B cell (primary cell): Measurements from ENCODE around the gene TMEM238L. TPM values are rescaled to one million over a fixed set of nuclear protein-coding genes. Genes with fewer than 3 reads are reported as not detected.

Experiments
- ATAC-seq: fragments of 200-7000 bp; cut with Tn5 transposase; one replicate; pipeline ENCODE4 v1.10.0; 2021; ENCODE audit warnings: low read depth, mild to moderate bottlenecking, moderate number of reproducible peaks, moderate library complexity
- CTCF ChIA-PET: fragments of 350-600 bp; sonication (Branson Sonifier 250); formaldehyde crosslinking; loops from one replicate; lab custom pipeline; 2021; ENCODE audit warnings: antibody characterized with exemption, inconsistent platforms; lab: Charles Lee
- POLR2A ChIA-PET: fragments of 350-600 bp; sonication (Branson Sonifier 250); formaldehyde crosslinking; loops from one replicate; lab custom pipeline; 2021; ENCODE audit warnings: antibody characterized with exemption; lab: Charles Lee
- DNase-seq: peaks from one replicate; pipeline ENCODE4 v3.0.0; 2013
- H2AFZ ChIP-seq: 2 replicates; pipeline ENCODE4 v1.6.1; 2012; ENCODE audit warnings: mild to moderate bottlenecking, low read depth, low read length; ENCODE audit not compliant: insufficient read depth, poor library complexity, severe bottlenecking
- H3K27ac ChIP-seq, 2 donors: 1 replicate in 1 of 2; 2 replicates in 1 of 2; pipeline ENCODE4 v1.5.1; 2012 to 2013; ENCODE audit warnings: low read length in 2 of 2, mild to moderate bottlenecking in 2 of 2, moderate library complexity in 1 of 2
- H3K27me3 ChIP-seq, 4 experiments: fragments of 200-600 bp in 1 of 4; sonication (generic) in 1 of 4; replicated peaks in 1 of 4; 1 replicate in 2 of 4; 2 replicates in 2 of 4; pipeline versions ENCODE4 v1.6.1 to v1.7.0; 2013 to 2016; ENCODE audit warnings: low read length in 3 of 4, mild to moderate bottlenecking in 2 of 4, mixed read lengths in 1 of 4, moderate library complexity in 1 of 4; ENCODE audit not compliant: insufficient read depth in 4 of 4, control insufficient read depth in 3 of 4; ENCODE audit errors: control extremely low read depth in 1 of 4
- H3K36me3 ChIP-seq, 2 experiments: replicated peaks in 1 of 2; 1 replicate in 1 of 2; 2 replicates in 1 of 2; pipeline versions ENCODE4 v1.6.1 to v1.7.1; 2013; ENCODE audit warnings: low read length in 1 of 2; ENCODE audit not compliant: insufficient read depth in 2 of 2, control insufficient read depth in 1 of 2; ENCODE audit errors: control extremely low read depth in 1 of 2, extremely low read depth in 1 of 2
- H3K4me1 ChIP-seq, 2 donors: fragments of 200-600 bp in 1 of 2; sonication (generic) in 1 of 2; 1 replicate in 1 of 2; 2 replicates in 1 of 2; pipeline versions ENCODE4 v1.5.1 to v1.6.1; 2013 to 2017; ENCODE audit warnings: low read length in 2 of 2; ENCODE audit not compliant: control insufficient read depth in 2 of 2, insufficient read depth in 2 of 2
- H3K4me2 ChIP-seq: replicated peaks from 2 replicates; pipeline ENCODE3; 2012; ENCODE audit warnings: mild to moderate bottlenecking, low read depth, low read length; ENCODE audit not compliant: poor library complexity, severe bottlenecking
- H3K4me3 ChIP-seq, 5 experiments: fragments of 200-600 bp in 1 of 5; sonication (generic) in 1 of 5; 1 replicate in 3 of 5; 2 replicates in 2 of 5; pipeline versions ENCODE4 v1.5.1 to v1.7.0; 2011 to 2016; ENCODE audit warnings: low read length in 4 of 5, mild to moderate bottlenecking in 4 of 5, low read depth in 2 of 5, control low read depth in 1 of 5, moderate library complexity in 1 of 5; ENCODE audit not compliant: insufficient read depth in 1 of 5; ENCODE audit errors: control extremely low read depth in 1 of 5, extremely low read depth in 1 of 5
- H3K79me2 ChIP-seq: fragments of 200-600 bp; sonication (generic); one replicate; pipeline ENCODE4 v1.6.0; 2016; ENCODE audit warnings: low read length; ENCODE audit not compliant: control insufficient read depth, insufficient read depth
- H3K9ac ChIP-seq: fragments of 200-600 bp; sonication (generic); 2 replicates; pipeline ENCODE4 v1.6.1; 2017; ENCODE audit warnings: mild to moderate bottlenecking, low read length, moderate library complexity
- H3K9me3 ChIP-seq, 3 donors: one replicate each; pipeline versions ENCODE4 v1.6.1 to v1.7.1; 2013; ENCODE audit warnings: low read length in 2 of 3; ENCODE audit not compliant: control insufficient read depth in 2 of 3, insufficient read depth in 1 of 3; ENCODE audit errors: control extremely low read depth in 1 of 3
- H4K20me1 ChIP-seq: 2 replicates; pipeline ENCODE4 v1.6.0; 2012; ENCODE audit warnings: mild to moderate bottlenecking, low read length; ENCODE audit not compliant: insufficient read depth, control insufficient read depth, poor library complexity, severe bottlenecking
- H3K27ac Mint-ChIP-seq: one replicate; pipeline ENCODE4 v1.8.0; 2021; ENCODE audit warnings: mixed read lengths
- H3K27me3 Mint-ChIP-seq: one replicate; pipeline ENCODE4 v1.8.0; 2021; ENCODE audit warnings: mixed read lengths
- H3K4me1 Mint-ChIP-seq: one replicate; pipeline ENCODE4 v1.8.0; 2021; ENCODE audit warnings: mixed read lengths
- H3K4me3 Mint-ChIP-seq: one replicate; pipeline ENCODE4 v1.8.0; 2021; ENCODE audit warnings: mixed read lengths
- H3K9me3 Mint-ChIP-seq: one replicate; pipeline ENCODE4 v1.8.0; 2022; ENCODE audit warnings: mixed read lengths; ENCODE audit not compliant: insufficient read depth
- EZH2 ChIP-seq: IDR thresholded peaks from 2 replicates; pipeline ENCODE4 v1.6.1; 2012; ENCODE audit warnings: borderline replicate concordance, low read depth, mild to moderate bottlenecking, moderate library complexity, low read length; ENCODE audit not compliant: insufficient read depth, poor library complexity, severe bottlenecking
- WGBS: methylation state at CpG from one replicate; pipeline ENCODE4 v1.1.5; 2013; ENCODE audit warnings: missing lambda C conversion rate; ENCODE audit not compliant: insufficient coverage; 5-methylcytosine and 5-hydroxymethylcytosine counted together
- intact Hi-C: fragments of 100-400 bp; cut with micrococcal nuclease; formaldehyde crosslinking; loops from one replicate; pipeline ENCODE4 v1.10.0; 2022
- polyA plus RNA-seq: library from polyadenylated mRNA; depleted of rRNA; stranded (reverse); fragments of >200 nt; gene quantifications from 2 replicates; pipeline ENCODE4 v1.2.3, GENCODE V29; 2012
- total RNA-seq, 2 donors: library from RNA; stranded (reverse); fragments of 120-200 nt in 1 of 2; gene quantifications; 1 replicate in 1 of 2; 2 replicates in 1 of 2; pipeline versions ENCODE4 v1.2.3 to v1.2.4, GENCODE V29; 2013 to 2022
- TF ChIP-seq, protein P1 (sequence below): fragments of 200-600 bp; IDR thresholded peaks from one replicate; pipeline ENCODE4 v1.8.0; 2022; ENCODE audit warnings: antibody characterized with exemption, mild to moderate bottlenecking

TMEM238L gene
- total and polyA plus RNA-seq, 2 donors (not counting 1 experiment from before 2014, with no cell fraction given) = not detected

DNA sequence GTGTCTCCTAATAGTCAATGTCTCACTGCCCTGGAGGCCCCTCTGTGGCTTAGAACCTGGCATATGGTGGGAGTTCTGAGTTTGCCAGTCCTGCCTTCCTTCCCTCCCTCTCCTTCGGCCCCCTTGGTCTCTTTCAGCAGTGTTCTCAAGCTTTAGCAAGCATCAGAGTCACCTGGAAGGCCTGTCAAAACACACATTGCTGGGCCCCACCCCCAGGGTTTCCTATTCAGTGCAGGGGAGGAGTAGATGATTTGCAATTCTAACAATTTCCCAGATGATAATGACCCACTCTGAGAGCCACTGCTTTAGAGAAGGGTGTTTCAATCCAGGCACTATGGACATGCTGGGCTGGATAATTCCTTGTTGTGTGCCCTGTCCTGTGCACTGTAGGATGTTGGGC is 47.7 kb downstream of the TMEM238L start:
- no peaks in the 10 kb centered on the region for H3K27me3 Mint-ChIP-seq
- DNase-seq = no peak
- no peak for ATAC-seq
- H3K27me3 ChIP-seq = no peaks in the 10 kb centered on the region
- no peaks in the 10 kb centered on the region for H3K79me2 ChIP-seq
- WGBS = no CpG with 5 or more reads among the region's 1 CpG
- no peak overlapping the region for H3K4me3 Mint-ChIP-seq
- H4K20me1 ChIP-seq = no peaks in the 10 kb centered on the region
- no peak overlapping the region for H3K4me2 ChIP-seq
- no peaks in the 10 kb centered on the region for H3K9me3 Mint-ChIP-seq
- no peaks in the 10 kb centered on the region for H3K36me3 ChIP-seq
- intact Hi-C loops = no loop called here
- no peak overlapping the region for H3K27ac ChIP-seq
- CTCF ChIA-PET = no interaction called here
- TF ChIP-seq, protein P1, sequence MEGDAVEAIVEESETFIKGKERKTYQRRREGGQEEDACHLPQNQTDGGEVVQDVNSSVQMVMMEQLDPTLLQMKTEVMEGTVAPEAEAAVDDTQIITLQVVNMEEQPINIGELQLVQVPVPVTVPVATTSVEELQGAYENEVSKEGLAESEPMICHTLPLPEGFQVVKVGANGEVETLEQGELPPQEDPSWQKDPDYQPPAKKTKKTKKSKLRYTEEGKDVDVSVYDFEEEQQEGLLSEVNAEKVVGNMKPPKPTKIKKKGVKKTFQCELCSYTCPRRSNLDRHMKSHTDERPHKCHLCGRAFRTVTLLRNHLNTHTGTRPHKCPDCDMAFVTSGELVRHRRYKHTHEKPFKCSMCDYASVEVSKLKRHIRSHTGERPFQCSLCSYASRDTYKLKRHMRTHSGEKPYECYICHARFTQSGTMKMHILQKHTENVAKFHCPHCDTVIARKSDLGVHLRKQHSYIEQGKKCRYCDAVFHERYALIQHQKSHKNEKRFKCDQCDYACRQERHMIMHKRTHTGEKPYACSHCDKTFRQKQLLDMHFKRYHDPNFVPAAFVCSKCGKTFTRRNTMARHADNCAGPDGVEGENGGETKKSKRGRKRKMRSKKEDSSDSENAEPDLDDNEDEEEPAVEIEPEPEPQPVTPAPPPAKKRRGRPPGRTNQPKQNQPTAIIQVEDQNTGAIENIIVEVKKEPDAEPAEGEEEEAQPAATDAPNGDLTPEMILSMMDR = no peak
- TF ChIP-seq EZH2 = no peak
- POLR2A ChIA-PET = no interaction called here
- H3K4me1 ChIP-seq = no peaks in the 10 kb centered on the region
- no peak overlapping the region for H3K4me3 ChIP-seq
- no peak overlapping the region for H2AFZ ChIP-seq
- no peak overlapping the region for H3K9ac ChIP-seq
- no peak overlapping the region for H3K27ac Mint-ChIP-seq
- H3K9me3 ChIP-seq = no peaks in the 10 kb centered on the region
- no peaks in the 10 kb centered on the region for H3K4me1 Mint-ChIP-seq

DNA sequence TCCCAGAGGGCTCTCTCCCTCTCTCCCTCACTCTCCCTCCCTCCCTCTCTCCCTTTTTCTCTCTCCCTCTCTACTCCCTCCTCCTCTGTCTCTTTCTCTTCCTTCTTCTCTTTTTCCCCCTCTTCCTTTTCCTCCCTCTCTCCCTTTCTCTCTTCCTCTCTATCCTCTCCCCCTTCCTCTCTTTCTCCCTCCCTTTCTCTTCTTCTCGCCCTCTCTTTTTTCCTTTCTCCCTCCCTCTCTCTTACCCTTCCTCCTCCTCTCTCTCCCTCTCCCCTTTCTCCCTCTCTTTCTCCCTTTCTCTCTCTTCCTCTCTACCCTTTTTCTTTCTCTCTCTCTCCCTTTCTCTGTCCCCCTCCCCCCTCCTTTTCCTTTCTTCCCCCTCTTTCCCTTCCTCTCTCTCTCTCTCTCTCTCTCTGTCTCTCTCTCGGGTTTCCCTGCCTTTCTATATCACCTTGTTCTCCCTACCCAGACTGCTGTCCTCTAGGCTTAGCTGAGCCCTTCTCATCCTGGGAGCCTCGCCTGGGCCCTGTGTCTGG is 48.2 kb downstream of the TMEM238L start:
- no peak for ATAC-seq
- no peak overlapping the region for H3K9ac ChIP-seq
- no peak overlapping the region for H3K27ac Mint-ChIP-seq

More for the DNA sequence above, 48.2 kb downstream of the TMEM238L start:
- Mint-ChIP-seq H3K27me3 (no peaks in the 10 kb centered on the region), H3K4me1 (no peaks in the 10 kb centered on the region), H3K4me3 (no peak overlapping the region), H3K9me3 (no peaks in the 10 kb centered on the region)
- Histone ChIP-seq H2AFZ (no peak overlapping the region), H4K20me1 (no peaks in the 10 kb centered on the region), H3K27ac (no peak overlapping the region), H3K4me2 (no peak overlapping the region), H3K4me1 (no peaks in the 10 kb centered on the region), H3K79me2 (no peaks in the 10 kb centered on the region), H3K36me3 (no peaks in the 10 kb centered on the region), H3K9me3 (no peaks in the 10 kb centered on the region), H3K27me3 (no peaks in the 10 kb centered on the region), H3K4me3 (no peak overlapping the region)
- POLR2A ChIA-PET = no interaction called here
- no peak for TF ChIP-seq EZH2
- TF ChIP-seq, protein P1 = no peak
- intact Hi-C loops = no loop called here
- CTCF ChIA-PET = no interaction called here
- no peak for DNase-seq
- 85% methylated on average over 3 of the region's 3 CpGs for WGBS
